ENCODE measurements around the gene FLRT2.

Gene FLRT2

DNA sequence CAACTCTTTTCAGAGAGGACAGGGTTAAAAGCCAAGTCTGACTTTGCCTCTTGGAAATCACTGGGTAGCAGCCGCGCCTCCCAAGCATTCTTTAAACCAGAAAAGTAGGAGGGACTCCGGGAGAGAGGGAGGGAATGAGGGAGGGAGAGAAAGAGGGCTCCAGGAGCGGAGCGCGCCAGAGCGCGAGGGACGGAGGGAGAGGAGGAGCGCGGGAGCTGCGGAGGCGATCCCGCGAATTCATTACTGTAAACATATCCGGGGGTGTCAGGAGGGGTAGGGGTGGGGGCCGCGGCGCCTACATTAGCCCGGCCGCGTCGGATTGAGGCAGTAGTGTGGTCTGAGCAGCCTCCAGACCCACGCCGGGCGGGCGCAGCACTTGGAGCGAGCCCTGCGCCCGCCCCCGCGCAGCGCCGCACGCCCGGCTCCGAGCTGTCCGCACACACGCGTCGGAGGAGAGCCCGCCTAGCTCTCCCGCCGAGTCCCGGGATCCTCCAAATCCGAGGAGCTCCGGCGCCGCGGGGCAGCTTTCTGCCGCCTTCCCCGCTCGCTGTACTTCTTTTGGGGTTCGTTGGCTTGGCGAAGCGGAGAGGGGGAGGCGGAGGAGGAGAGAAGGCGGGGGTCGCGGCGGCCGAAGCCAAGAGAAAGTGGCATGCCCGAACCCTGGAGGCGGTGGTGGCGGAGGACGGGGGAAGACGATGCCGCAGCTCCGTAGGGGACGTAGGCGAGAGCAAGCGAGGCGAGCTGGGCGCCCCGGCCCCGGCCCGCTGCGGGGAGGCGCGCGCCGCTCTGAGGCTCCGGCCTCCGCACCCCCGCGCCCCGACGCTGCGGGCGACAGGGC lies 3.3 kb downstream of the FLRT2 start:
- TF ChIP-seq, protein P1, sequence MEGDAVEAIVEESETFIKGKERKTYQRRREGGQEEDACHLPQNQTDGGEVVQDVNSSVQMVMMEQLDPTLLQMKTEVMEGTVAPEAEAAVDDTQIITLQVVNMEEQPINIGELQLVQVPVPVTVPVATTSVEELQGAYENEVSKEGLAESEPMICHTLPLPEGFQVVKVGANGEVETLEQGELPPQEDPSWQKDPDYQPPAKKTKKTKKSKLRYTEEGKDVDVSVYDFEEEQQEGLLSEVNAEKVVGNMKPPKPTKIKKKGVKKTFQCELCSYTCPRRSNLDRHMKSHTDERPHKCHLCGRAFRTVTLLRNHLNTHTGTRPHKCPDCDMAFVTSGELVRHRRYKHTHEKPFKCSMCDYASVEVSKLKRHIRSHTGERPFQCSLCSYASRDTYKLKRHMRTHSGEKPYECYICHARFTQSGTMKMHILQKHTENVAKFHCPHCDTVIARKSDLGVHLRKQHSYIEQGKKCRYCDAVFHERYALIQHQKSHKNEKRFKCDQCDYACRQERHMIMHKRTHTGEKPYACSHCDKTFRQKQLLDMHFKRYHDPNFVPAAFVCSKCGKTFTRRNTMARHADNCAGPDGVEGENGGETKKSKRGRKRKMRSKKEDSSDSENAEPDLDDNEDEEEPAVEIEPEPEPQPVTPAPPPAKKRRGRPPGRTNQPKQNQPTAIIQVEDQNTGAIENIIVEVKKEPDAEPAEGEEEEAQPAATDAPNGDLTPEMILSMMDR (conservative IDR thresholded peaks at IDR 0.05; ENCODE audit: low read depth), result no peak
- peak; percentile 72 for DNase-seq (ENCODE audit: low spot score)
- CTCF ChIA-PET, result interaction anchor here (0.6 kb wide), 1 partner anchor 139 kb away, joined by 3 read pairs; no protein-coding TSS in a partner anchor
- peak overlapping the region; percentile 99 for H3K27ac ChIP-seq
- POLR2A ChIA-PET (ENCODE audit: low non-redundant PET), result no interaction called here

DNA sequence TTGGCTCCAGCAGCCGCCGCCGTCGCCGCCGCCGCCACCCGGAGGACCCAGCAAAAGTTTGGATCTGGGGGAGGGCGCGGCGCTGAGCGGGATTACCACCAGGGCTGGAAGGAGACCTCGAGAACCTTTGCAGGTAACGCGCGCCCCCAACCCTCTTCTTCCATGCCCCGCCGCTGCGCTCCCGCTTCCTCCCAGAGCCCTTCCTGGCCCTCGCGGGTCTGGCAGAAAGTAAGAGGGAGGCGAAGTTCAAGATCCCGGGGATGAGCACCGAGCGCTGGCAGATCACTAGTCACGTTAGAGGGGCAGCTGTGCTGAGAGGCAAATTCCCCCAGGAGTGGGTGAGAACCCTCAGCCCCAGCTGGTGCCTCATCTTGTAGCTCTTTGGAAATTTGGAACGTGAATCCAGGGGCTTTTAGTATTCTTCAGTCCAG lies 3.9 kb downstream of the FLRT2 start:
- CTCF ChIA-PET, result no interaction called here
- TF ChIP-seq, protein P1 (conservative IDR thresholded peaks at IDR 0.05; ENCODE audit: low read depth), result no peak
- peak overlapping the region; percentile 99 for H3K27ac ChIP-seq
- DNase-seq (ENCODE audit: low spot score), result peak; percentile 9
- POLR2A ChIA-PET (ENCODE audit: low non-redundant PET), result no interaction called here

- CTCF ChIA-PET, result interaction anchor here (0.6 to 0.7 kb wide), 4 partner anchors 18 to 671 kb away, joined by 3 to 5 read pairs (median 3); no protein-coding TSS in a partner anchor
- H3K27ac ChIP-seq, result peak overlapping the region; percentile 99
- TF ChIP-seq, protein P1 (conservative IDR thresholded peaks at IDR 0.05; ENCODE audit: low read depth), result no peak
- POLR2A ChIA-PET (ENCODE audit: low non-redundant PET), result no interaction called here
- DNase-seq (ENCODE audit: low spot score), result peak; percentile 14
Measured at GRCh38 chr14:85534458-85535293, 4.7 kb downstream of the FLRT2 start.

- POLR2A ChIA-PET (ENCODE audit: low non-redundant PET), result no interaction called here
- TF ChIP-seq, protein P1 (conservative IDR thresholded peaks at IDR 0.05; ENCODE audit: low read depth), result no peak
- CTCF ChIA-PET, result interaction anchor here (0.6 to 0.7 kb wide), 3 partner anchors 18 to 313 kb away, joined by 3 to 5 read pairs (median 3); no protein-coding TSS in a partner anchor
- no peak overlapping the region for H3K27ac ChIP-seq
- DNase-seq (ENCODE audit: low spot score), result no peak
Measured at GRCh38 chr14:85535321-85535720, 5.4 kb downstream of the FLRT2 start.

GRCh38 chr14:85535991-85536832 lies 6.3 kb downstream of the FLRT2 start:
- TF ChIP-seq, protein P1 (conservative IDR thresholded peaks at IDR 0.05; ENCODE audit: low read depth), result peak; percentile 66
- DNase-seq (ENCODE audit: low spot score), result peak; percentile 56
- CTCF ChIA-PET, result interaction anchor here (0.6 to 0.8 kb wide), 4 partner anchors 51 to 1207 kb away, joined by 3 to 8 read pairs (median 4); no protein-coding TSS in a partner anchor
- H3K27ac ChIP-seq, result no peak overlapping the region
- POLR2A ChIA-PET (ENCODE audit: low non-redundant PET), result no interaction called here
